ENCODE measurements around the gene ELOVL3.

DNA sequence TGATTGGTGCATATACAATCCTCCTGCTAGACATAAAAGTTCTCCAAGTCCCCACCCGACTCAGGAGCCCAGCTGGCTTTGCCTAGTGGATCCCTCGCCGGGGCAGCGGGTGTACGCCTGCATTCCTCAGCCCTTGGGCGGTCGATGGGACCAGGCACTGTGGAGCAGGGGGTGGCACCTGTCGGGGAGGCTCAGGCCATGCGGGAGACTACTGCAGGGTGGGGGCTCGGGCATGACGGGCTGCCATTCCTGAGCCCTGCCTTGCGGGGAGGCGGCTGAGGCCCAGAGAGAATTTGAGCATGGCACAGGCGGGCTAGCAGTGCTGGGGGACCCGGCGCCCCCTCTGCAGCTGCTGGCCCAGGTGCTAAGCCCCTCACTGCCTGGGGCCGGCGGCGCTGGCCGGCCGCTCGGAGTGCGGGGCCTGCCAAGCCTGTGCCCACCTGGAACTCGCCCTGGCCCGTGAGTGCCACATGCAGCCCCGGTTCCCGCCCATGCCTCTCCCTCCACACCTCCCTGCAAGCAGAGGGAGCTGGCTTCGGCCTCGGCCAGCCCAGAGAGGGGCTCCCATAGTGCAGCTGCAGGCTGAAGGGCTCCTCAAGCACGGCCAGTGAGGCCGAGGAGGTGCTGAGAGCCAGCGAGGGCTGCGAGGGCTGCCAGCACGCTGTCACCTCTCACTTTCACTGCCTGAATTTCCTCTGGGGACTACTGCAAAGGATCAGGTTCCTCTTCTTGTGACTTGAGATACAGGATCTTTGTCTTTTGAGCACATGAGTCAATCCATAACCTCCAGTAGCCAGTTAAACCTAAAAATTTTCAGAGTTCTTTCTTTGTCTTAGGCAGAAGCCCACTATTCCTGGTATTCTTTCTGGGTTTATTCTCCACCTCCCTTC is 25.1 kb upstream of the ELOVL3 start:
- TF ChIP-seq, protein P1, sequence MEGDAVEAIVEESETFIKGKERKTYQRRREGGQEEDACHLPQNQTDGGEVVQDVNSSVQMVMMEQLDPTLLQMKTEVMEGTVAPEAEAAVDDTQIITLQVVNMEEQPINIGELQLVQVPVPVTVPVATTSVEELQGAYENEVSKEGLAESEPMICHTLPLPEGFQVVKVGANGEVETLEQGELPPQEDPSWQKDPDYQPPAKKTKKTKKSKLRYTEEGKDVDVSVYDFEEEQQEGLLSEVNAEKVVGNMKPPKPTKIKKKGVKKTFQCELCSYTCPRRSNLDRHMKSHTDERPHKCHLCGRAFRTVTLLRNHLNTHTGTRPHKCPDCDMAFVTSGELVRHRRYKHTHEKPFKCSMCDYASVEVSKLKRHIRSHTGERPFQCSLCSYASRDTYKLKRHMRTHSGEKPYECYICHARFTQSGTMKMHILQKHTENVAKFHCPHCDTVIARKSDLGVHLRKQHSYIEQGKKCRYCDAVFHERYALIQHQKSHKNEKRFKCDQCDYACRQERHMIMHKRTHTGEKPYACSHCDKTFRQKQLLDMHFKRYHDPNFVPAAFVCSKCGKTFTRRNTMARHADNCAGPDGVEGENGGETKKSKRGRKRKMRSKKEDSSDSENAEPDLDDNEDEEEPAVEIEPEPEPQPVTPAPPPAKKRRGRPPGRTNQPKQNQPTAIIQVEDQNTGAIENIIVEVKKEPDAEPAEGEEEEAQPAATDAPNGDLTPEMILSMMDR (IDR thresholded peaks at IDR 0.05; ENCODE audit: insufficient read depth, low read length, poor library complexity, severe bottlenecking) = no peak
- TF ChIP-seq EZH2phosphoT487 (conservative IDR thresholded peaks at IDR 0.05; ENCODE audit: low read length) = no peak
